Measurements from ENCODE around the gene SLCO1A2.

The SLCO1A2 gene

DNA sequence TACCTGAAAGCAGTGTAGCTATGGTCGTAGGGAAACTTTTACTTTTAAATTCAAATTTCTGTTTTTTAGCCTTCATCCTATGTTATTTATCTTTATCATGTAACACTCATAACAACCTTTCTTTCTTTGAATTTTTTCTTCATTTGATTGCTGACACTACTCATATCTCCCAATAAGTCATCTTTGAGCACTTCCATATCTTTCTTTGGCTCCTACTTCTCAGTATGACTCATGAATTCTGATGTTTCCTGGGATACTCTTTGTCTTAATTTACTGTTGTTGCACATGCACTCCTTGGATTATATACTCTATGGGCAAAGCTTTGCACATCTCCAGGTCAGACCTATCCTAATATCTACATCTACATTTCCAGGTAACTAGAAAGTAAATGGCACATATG lies 19.9 kb upstream of the SLCO1A2 start:
- no peak for TF ChIP-seq ZFX (IDR thresholded peaks at IDR 0.05)
- TF ChIP-seq, protein P1, sequence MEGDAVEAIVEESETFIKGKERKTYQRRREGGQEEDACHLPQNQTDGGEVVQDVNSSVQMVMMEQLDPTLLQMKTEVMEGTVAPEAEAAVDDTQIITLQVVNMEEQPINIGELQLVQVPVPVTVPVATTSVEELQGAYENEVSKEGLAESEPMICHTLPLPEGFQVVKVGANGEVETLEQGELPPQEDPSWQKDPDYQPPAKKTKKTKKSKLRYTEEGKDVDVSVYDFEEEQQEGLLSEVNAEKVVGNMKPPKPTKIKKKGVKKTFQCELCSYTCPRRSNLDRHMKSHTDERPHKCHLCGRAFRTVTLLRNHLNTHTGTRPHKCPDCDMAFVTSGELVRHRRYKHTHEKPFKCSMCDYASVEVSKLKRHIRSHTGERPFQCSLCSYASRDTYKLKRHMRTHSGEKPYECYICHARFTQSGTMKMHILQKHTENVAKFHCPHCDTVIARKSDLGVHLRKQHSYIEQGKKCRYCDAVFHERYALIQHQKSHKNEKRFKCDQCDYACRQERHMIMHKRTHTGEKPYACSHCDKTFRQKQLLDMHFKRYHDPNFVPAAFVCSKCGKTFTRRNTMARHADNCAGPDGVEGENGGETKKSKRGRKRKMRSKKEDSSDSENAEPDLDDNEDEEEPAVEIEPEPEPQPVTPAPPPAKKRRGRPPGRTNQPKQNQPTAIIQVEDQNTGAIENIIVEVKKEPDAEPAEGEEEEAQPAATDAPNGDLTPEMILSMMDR (conservative IDR thresholded peaks at IDR 0.05) = no peak

DNA sequence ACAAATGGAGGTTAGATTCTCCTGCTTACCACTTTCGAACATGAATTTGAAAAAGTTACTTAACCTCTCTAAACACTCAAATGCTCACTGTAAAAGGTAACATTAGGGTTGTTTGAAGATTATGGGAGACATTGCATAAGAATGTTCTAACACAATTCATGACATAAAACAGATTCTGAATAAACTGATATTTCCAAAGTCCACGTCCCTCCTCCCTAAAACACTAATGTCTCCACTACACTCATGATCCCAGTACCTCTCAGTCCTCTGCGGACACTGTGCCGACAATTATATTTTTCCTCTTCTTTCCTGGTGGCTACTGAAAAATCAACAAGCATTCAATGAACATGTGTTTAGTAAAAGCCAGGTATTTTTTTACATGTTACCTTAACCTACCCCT lies 19.2 kb upstream of the SLCO1A2 start:
- no peak overlapping the region for H3K27ac ChIP-seq
- TF ChIP-seq, protein P1 (conservative IDR thresholded peaks at IDR 0.05) = no peak
- no peak for TF ChIP-seq ZFX (IDR thresholded peaks at IDR 0.05)

More for the DNA sequence above, 19.9 kb upstream of the SLCO1A2 start:
- H3K27ac ChIP-seq = no peak overlapping the region

DNA sequence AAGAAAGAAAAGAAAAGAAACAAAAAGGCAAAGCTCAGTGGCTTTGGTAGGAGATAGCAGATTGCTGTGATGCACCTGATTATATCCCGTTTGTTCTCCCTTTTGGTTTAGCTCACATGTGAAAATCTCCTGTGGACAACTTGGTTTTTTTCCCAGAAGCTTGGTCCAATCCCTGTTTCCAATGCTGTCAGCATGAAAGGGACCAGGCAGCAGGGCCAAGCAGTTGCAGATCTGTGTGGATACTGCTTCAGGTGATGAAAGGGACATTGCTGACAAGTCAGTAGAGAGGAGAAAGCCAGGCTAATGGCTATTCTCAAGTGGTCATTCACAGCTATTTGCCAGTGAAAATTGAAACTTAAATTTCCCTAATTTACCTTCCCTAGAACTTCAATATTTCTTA lies 18.8 kb upstream of the SLCO1A2 start:
- no peak overlapping the region for H3K27ac ChIP-seq
- TF ChIP-seq ZFX (IDR thresholded peaks at IDR 0.05) = no peak
- TF ChIP-seq, protein P1 (conservative IDR thresholded peaks at IDR 0.05) = no peak

DNA sequence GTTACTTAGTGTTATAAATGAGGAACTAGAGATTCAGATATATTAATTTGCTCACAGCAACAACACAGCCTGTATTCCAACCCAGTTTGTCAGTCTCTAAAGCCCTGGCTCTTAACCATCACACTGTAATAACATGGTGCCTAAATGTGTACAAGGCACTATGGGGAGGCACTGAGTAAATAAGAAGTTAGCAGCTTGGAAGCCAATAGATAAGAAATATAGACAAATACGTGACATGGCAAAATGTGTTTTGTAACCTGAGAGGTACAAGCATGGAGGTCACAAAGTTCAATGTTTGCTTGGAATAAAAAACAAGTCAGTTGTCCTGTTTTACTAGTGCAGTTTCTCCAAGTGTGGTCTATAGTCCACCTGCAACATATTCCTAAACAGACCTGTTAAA lies 16.3 kb upstream of the SLCO1A2 start:
- TF ChIP-seq, protein P1 (conservative IDR thresholded peaks at IDR 0.05) = no peak
- no peak for TF ChIP-seq ZFX (IDR thresholded peaks at IDR 0.05)
- no peak overlapping the region for H3K27ac ChIP-seq

DNA sequence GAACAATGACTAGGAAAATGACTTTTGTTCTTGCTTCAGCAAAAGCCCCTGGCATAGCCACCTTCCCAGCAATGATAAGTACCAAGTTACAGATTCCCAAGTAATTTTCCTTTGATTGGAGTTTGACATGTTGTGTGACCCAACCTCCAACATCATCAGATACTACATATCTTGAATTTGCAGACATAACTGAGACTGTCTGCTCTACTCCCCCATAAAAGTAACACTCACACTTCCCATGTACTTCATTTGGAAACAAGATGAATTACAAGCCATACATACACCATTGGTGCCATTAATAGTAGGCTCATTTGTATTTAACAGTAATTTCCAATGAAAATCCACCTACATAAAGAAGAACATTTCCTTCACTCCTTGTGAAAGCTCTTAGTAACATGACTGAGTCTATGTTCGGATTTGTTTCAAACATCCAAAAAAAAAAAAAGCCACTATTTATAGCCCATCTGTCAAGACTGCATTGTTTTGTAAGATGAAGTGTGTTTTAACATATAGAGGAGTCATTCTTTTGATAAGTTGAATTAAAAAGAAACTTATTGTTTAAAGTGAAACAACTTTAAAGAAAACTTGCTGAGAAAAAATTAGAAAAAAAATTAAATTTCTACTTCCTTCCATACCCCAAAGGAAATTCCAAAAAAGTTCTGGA lies 12.0 kb upstream of the SLCO1A2 start:
- no peak for TF ChIP-seq ZFX (IDR thresholded peaks at IDR 0.05)
- TF ChIP-seq, protein P1 (conservative IDR thresholded peaks at IDR 0.05) = no peak
- H3K27ac ChIP-seq = no peak overlapping the region

DNA sequence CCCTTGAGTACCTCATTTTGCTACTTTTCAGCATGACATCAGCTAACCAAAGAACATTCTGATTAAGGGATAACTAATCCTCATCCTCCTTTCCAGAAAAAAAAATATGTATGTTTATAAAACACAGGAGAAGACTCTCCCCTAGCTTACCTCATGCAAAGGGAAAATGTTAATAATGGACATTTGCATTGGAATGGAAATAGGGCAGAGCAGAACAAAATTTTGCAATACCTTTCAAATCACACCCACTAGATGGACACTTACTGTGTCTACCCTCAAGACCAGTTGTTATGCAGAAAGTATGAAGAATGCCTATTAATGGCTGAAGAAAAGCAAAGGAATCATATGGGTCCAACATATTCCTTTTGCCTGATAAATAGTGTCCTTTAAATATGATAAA lies 8.9 kb upstream of the SLCO1A2 start:
- no peak overlapping the region for H3K27ac ChIP-seq
- TF ChIP-seq ZFX (IDR thresholded peaks at IDR 0.05) = no peak
- TF ChIP-seq, protein P1 (conservative IDR thresholded peaks at IDR 0.05) = no peak

DNA sequence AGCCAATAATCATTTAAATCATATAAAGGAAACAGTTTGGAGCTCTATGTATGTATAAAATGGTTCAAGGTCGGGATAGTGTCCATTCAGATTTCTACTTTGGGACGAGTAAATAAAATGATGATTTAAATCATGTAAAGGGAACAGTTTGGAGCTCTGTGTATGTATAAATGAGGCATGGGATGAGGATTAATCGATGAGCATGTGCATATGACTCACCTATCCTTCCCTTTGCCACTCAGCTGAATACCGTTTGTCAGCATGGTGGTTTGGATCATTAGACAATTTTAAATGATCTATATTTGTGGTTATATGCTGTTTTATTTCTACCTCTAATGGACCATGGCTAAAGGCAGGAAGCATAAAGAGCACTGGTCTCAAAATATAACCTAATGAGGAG lies 7.1 kb upstream of the SLCO1A2 start:
- H3K27ac ChIP-seq = no peak overlapping the region
- TF ChIP-seq ZFX (IDR thresholded peaks at IDR 0.05) = no peak
- TF ChIP-seq, protein P1 (conservative IDR thresholded peaks at IDR 0.05) = no peak
